NAMALWA (cell line): ENCODE measurements around the gene GRIK5.
A peak's percentile ranks its signal among the peaks of the same experiment; 100 is the strongest.

Experiments
- DNase-seq: peaks from one replicate; pipeline ENCODE4 v3.0.0-alpha.2; 2015; ENCODE audit warnings: low spot score

GRIK5 gene

DNA sequence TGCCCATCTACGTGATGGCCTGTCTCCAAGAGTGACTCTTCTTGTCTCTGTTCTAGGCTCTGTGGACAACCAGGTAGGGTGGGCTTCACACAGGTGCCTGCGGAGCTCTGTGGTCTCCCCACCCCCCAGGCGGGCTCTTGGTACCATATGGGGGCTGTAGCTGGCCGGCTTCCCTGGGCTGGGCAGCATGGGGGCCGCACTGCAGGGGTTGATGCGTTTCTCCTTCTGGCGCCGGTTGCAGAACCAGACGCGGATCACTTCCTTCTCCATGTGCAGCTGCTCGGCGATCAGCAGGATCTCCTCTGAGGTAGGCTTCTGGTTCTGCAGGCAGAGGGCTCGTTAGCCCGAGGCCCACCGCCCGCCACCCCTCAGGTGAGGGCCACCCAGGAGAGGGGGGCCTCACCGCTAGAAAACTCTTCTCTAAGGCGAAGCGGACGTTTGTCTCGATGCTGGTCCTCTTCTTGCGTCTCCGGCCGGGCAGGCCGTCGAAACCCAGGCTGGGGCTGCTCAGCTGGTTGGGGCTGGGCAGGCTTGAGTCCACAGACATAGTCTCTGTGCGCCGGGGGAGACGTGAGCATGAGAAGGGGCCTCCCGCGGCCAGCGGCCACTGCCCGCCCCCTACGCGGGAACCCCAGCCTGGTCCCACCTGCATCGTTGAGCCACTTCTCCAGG, 25.3 kb upstream of the GRIK5 start:
- no peak for DNase-seq

DNA sequence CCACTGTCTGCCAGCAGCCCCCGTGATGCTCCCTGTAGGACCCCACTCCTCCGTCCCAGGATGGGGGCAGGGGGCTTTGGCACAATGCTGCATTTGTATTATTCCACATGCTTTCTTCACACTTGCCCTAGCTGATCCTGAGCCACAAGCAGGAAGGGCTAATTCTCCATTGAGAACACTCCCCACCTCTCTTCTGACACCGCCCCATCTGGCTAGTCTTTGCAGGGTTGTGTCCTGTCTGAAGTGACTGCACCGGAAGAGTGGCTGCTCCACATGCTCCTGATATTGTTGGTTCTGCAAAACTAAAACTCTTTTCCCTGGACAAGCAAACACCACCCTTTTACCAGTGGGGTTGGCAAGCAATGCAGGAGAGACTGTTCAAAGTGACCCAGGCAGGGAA, 23.9 kb upstream of the GRIK5 start:
- no peak for DNase-seq

DNA sequence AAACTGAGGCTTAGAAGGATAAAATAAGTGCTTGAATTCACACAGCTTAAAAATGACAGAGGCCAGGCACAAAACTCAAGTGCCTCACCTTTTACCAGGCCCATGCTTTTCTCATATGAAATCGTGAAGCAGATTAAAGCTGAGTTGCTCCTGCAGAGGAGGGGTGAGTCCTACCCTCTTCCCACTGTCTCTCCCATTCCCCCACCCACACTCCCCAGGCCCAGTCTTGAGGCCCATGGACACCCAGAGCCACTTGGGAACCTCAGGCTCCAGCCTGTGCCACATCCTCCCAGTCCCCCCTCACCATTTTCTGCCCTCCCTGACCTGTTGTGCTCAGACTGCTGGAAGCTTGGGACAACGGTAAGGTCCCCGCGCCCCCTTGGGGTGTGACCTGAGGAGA, 23.5 kb upstream of the GRIK5 start:
- DNase-seq, result no peak

DNA sequence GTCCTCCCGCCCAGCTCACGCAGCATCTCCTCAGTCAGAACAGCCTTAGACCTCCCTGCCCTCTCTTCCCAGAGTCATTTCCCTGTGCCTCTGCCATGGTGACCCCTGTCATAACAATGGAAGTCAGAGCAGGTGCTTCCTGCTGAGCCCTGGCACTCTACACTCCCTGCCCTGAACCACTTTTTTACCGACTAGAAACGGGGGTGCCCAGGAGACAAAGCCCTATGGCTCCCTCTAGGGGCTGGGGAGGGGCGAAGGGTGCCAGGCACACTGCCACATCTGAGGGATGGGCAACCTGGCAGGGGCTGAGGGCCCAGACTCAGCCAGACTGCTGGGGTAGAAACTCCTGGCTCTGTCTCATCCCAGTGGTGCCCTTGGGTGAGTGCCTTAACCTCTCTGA, 22.3 kb upstream of the GRIK5 start:
- peak; percentile 79 for DNase-seq

DNA sequence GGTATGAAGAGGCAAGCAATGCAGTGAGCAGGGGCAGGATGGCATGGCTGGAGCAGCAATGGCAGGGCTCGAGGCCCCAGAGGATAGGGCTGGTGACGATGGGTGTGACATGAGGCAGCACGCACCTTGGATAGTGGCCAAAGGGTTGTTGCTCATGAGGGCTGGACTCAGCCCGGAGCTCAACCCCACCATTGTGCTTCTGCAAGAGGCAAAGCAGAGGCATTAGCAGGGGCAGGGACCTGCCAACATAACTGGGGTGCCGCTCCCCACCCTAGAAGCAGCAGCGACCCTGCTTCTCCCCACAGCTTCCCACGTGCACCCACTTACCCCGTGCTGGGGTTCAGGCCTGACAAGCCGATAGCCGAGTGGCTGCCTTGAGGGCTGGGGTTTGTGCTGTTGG, 21.7 kb upstream of the GRIK5 start:
- no peak for DNase-seq

DNA sequence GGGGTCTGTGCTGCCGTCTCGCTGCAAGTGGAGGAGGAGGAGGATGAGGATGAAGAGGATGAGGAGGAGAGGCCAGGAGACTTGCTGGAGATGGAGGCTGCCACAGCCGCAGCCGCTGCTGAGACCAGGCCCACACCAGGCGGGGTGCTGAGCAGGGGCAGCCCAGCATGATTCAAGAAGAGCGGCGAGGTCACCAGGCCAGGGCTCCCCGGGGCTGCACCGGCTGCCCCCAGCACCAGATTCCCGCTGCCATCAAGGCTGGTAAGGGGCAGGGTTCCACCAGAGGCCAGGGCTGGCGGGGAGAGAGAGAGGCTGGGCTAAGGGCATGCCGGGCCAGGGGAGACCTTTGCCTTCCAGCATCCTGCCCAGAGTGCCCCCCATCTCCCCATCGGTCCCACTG, 21.3 kb upstream of the GRIK5 start:
- no peak for DNase-seq

DNA sequence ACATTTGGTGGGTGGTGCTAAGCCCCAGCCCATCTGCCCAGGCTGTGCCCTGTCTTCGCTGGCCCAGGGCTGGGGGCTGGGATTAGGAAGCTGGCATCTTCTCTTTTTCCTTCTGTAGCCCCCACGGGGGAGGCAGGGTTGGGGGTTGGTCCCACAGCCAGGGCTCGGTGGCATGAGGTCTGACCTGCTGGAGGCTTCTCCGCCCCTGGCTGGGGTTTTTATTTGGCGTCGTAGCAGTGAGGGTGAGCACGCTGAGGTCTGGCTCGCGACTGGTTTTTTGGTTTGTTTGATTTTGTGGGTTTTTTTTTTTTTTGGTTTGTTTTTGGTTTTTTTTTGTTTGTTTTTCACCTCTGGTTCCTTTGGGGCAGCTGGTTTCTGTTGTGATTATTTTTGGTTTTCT, 20.7 kb upstream of the GRIK5 start:
- no peak for DNase-seq

DNA sequence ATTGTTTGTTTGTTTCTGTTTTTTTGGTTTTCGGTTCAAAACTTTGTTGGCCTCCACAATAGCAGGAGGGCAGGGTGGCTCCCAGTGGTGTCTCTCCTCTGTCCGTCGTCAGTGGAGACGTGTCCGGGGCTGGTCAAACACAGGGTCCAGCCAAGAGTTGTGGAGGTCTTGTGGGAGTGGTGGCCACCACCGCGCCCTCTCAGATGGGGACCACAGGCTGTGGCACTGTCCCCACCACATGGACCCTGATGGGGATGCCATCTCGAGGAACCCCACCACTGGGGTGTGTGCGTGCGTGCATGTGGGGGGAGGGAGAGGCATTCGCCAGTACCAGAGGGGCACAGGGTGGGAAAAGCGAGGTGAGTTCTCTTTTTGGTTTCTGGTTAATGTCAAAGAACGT, 19.8 kb upstream of the GRIK5 start:
- DNase-seq, result no peak

DNA sequence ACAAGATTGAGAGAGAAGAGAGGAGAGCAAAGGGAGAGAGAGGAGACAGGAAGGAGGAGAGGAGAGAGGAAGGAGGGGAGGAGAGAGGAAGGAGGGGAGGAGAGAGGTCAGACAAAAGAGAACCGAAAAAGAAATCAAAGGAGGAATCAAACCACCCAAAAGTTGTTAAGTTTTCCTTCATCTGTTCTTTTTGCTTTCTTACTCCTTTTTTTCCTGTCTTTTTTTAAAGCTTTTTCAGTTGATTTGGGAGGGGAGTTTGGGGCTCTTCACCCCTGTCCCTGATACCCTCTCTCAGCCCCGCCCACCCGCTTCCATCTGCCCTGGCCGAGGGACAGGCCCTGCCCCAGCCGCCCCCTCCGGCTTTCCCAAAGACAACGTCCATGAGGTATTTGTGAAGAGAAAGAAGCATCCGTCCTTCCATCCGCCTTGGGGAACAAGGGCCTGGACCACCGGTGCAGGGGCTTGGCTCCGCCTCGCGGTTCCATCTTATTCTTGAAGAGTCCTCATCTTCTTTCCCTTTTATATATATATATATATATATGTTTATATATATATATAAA, 19.3 kb upstream of the GRIK5 start:
- DNase-seq, result no peak

DNA sequence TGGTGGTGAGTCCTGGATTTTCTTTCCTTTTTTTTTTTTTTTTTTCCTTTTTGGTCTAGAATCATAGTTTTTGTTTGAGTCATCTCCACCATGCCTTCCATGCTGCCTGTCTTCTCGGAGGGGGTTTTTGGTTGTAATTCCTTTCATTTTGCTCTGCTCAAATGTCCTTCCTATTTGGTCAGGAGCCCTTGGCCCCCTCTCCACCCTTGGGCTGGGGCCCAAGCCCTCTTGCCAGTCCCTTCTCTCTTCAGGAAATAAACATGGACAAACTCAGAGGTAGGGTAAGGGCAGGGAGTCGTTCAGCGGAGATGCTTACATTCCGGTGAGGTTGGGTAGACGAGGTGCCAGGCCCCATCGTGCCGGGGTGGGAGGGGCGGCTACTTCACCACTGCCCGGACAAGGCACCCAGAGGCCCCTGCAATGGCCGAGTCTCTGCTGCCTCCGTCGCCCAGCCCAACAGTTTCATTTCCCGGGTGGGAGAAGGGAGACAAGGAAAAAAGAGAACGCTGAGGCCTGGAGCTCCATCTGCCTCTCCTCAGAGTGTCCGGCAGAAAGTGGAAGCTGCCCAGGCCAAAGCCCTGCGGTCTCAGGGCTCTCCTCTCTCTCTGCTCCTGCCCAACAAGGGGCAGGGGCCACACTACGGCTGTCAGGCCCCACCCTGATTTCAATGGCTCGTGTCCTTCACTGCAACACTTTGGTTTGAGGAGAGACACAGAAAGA, 18.6 kb upstream of the GRIK5 start:
- DNase-seq, result no peak

DNA sequence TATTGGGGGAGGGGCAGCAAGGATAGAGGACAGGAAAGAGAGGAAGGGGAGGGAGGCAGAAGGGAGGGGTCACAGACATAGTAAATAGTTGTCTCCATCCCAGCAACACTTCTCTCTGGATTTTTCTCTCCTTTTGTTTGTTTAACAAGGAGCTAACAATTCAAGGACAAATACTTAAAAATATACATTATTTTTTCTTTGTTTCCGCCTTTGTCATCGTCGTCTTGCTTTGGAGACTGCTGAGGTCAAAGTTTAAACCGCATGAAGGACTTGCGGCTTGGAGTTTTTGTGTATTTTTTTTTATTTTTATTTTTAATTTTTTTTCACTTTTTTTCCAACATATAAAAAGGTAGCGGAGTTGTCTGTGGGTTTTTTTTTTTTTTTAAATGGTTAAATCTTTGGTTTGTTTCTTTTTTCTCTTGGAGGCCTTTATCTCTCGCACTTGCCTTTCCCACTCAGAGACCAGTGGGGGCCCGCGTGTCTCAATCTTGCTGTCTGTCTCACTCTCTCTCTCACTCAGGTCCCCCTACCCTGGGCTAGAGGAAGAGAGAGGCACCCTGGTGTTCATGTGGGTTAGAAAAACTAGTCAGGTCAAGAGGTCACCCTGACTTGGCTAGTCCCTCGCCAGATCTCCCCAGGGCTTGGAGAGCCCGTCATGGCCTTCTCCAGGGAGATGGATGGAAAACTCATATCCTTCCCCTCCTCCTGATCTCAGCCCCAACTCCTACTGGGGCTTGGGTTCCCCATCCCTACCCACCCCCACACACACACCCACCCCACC, 17.0 kb upstream of the GRIK5 start:
- no peak for DNase-seq

DNA sequence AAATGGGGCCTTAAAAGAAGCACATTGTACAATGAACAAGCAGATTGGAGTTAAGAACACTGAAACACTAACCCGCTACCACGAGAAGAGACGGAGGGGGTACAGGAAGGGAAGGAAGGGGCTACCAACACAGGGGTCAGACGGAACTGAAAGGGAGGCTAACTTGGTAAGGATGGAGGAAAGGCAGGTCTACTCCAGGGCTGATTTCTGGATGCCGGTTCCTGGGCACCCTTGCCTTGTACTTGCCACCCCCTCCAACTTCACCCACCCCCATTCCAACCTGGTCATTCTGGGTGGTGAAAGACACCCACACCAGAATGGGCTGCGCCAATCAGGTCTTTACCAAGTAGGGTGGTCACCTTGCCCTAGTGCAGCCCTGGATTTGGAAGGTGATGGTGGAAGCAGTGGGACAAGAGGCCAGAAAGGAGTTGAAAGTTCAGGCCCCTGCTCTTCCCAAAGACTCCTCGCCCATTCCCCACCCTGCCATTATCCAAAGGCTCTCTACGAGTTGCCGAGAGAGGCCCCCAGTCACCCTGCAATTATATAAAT, 16.3 kb upstream of the GRIK5 start:
- no peak for DNase-seq

DNA sequence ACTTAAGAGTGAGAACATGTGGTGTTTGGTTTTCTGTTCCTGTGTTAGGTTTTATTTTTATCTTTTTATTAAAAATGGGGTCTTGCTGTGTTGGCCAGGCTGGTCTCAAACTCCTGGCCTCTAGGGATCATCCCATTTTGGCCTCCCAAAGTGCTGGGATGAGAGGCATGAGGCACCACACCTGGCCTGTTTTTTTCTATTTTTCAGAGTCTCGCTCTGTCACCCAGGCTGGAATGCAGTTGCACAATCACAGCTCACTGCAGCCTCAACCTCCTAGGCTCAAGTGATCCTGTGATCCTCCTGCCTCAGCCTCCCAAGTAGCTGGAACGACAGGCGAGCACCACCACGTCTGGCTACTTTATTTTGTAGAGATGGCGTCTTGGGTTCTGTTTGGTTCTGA, 13.5 kb upstream of the GRIK5 start:
- no peak for DNase-seq

DNA sequence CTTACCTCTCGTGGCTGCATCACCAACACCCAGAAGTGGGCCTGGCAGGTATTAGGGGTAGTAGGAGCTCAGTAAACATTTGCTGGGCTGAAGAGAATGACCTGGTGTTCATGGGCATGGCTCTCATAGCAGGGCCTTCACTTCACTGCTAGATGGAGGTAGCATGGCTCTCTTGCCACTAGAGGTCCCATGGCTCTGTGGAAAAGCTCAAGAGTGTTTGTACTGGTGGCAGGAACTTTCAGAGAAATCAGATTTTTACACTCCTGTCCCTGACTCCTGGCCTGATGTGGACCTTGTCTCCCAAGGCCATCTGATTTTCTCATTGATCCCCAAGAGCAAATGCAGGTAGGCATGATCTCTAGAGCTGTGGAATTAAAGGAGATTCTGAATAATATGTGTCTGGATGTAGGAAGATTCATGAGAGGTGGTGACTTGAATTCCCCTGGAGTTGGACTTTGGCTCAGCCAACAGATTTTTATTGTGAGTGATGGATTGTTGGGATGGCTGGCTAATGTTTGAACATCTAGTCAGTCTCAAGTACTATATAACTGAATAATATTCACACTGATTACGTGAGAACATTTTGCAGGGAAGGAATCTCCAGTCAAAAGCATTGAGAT, 11.7 kb upstream of the GRIK5 start:
- peak; percentile 79 for DNase-seq

DNA sequence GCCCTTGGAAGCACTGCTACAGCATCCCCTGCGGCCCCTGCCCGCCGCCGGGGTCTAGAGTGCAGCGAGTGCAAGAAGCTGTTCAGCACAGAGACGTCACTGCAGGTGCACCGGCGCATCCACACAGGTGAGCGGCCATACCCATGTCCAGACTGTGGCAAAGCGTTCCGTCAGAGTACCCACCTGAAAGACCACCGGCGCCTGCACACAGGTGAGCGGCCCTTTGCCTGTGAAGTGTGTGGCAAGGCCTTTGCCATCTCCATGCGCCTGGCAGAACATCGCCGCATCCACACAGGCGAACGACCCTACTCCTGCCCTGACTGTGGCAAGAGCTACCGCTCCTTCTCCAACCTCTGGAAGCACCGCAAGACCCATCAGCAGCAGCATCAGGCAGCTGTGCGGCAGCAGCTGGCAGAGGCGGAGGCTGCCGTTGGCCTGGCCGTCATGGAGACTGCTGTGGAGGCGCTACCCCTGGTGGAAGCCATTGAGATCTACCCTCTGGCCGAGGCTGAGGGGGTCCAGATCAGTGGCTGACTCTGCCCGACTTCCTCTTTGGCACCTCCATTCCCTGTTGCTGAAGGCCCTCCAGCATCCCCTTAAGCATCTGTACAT, 10.9 kb upstream of the GRIK5 start:
- DNase-seq, result no peak

DNA sequence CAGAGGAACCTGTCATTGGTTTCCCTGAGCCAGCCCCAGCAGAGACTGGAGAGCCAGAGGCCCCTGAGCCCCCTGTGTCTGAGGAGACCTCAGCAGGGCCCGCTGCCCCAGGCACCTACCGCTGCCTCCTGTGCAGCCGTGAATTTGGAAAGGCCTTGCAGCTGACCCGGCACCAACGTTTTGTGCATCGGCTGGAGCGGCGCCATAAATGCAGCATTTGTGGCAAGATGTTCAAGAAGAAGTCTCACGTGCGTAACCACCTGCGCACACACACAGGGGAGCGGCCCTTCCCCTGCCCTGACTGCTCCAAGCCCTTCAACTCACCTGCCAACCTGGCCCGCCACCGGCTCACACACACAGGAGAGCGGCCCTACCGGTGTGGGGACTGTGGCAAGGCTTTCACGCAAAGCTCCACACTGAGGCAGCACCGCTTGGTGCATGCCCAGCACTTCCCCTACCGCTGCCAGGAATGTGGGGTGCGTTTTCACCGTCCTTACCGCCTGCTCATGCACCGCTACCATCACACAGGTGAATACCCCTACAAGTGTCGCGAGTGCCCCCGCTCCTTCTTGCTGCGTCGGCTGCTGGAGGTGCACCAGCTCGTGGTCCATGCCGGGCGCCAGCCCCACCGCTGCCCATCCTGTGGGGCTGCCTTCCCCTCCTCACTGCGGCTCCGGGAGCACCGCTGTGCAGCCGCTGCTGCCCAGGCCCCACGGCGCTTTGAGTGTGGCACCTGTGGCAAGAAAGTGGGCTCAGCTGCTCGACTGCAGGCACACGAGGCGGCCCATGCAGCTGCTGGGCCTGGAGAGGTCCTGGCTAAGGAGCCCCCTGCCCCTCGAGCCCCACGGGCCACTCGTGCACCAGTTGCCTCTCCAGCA, 10.1 kb upstream of the GRIK5 start:
- DNase-seq, result no peak

DNA sequence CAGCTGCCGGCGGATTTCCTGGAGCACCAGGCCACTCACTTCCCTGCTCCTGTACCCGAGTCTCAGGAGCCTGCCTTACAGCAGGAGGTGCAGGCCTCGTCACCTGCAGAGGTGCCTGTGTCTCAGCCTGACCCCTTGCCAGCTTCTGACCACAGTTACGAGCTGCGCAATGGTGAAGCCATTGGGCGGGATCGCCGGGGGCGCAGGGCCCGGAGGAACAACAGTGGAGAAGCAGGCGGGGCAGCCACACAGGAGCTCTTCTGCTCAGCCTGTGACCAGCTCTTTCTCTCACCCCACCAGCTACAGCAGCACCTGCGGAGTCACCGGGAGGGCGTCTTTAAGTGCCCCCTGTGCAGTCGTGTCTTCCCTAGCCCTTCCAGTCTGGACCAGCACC, 9.3 kb upstream of the GRIK5 start:
- DNase-seq, result no peak

DNA sequence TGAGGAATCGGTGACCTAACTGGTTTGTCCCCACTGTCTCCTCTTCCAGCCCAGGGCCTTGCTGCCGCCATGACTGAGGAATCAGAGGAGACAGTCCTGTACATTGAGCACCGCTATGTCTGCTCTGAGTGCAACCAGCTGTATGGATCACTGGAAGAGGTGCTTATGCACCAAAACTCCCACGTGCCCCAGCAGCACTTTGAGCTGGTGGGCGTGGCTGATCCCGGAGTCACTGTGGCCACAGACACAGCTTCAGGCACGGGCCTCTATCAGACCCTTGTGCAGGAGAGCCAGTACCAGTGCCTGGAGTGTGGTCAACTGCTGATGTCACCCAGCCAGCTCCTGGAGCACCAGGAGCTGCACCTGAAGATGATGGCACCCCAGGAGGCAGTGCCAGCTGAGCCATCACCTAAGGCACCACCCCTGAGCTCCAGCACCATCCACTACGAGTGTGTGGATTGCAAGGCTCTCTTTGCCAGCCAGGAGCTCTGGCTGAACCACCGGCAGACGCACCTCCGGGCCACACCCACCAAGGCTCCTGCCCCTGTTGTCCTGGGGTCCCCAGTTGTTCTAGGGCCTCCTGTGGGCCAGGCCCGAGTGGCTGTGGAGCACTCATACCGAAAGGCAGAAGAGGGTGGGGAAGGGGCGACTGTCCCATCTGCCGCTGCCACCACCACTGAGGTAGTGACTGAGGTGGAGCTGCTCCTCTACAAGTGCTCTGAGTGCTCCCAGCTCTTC, 8.7 kb upstream of the GRIK5 start:
- no peak for DNase-seq

DNA sequence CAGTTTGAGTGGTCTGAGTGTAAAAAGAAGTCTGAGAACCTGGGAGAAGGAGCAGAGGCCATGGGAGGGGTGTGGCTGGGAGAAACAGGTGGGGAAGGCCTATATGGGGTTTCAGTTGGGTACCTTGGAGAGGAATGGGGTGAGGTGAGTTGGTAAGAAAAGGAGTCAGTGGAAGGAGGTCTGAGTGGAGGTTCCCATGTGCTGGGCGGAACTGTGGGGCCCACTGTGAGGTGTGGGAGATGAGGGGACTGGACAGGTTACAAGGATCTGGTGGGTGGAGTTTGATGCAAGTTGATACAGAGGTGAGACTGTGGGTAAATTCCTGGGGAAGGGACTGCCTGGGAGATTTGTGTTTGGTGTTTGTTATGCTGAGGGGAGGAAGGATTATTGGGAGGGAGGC, 8.1 kb upstream of the GRIK5 start:
- DNase-seq, result no peak

DNA sequence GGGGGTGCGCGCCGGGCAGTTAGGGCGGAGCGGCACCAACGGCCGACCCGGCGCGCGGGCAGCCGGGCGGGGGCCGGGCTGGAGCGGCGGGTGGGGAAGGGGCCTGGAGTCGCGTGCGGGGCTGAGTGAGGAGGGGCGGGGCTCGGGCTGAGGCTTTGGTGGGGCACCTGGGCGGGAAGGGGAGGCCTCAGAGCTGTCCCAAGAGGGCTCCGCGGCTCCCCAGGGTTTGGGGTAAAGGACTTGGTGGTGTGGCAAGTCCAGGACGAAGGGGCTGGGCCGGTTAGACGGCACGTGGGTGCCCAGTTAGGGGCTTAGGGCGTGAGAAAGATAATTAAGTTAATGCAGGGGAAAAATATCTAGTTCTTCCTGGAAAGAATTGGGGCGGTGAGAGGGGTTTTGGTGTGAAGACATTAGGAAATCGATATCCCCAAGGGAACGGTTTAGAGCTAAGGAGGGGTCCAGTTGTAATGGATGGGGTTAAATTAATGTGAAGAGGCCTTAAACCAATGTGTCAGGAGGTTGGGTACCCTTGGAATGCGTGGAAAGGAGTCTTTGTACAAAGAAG, 6.5 kb upstream of the GRIK5 start:
- peak; percentile 66 for DNase-seq
